Retina (tissue), 1 donor: ENCODE measurements around the gene SCP2.

Source experiments
- DNase-seq: peaks from one replicate; pipeline ENCODE4 v3.0.0-alpha.2; 2016

SCP2 gene, protein sequence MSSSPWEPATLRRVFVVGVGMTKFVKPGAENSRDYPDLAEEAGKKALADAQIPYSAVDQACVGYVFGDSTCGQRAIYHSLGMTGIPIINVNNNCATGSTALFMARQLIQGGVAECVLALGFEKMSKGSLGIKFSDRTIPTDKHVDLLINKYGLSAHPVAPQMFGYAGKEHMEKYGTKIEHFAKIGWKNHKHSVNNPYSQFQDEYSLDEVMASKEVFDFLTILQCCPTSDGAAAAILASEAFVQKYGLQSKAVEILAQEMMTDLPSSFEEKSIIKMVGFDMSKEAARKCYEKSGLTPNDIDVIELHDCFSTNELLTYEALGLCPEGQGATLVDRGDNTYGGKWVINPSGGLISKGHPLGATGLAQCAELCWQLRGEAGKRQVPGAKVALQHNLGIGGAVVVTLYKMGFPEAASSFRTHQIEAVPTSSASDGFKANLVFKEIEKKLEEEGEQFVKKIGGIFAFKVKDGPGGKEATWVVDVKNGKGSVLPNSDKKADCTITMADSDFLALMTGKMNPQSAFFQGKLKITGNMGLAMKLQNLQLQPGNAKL

DNA sequence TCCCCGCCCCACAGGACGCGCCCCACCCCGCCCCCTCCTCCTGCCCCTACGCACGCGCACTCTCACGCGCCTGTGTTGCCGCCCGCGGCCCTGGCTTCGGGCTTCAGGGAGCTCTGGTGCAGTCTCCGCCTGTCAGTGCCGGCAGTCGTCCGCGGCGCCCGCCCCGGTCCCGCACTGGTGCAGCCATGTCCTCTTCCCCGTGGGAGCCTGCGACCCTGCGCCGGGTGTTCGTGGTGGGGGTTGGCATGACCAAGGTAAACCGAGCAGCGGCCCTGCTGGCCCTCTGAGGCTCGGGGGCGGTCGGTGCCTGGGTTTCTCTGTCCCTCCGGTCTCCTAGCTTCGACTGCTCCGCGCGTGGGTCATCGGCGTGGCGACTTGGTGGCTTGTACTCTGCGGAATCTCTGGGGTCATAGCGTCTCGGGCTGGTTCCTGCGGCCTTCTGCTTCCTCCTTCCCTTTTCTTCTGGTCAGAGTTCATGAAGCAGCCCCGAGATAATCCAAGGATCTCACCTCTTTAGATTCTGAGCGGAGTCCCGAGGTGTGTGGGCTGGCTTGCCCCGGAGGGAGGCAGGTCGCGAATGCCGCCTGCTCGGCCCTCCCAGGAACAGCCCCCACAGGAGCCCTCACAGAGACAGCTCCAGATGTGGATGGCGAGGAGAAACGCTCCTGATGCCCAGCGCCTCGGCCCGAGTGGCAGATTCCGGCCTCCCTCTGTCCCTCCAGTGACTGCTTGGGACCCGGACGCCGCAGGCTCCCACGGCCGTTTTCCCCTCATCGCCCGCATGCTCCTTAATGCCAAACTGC lies at the start of gene SCP2:
Gene SCP2 (plus strand): TSS at position 65 of the 803 bp plus-strand sequence. CDS start 121 bp downstream, at position 186.
- DNase-seq: peak; percentile 89

GRCh38 chr1:52877554-52877953 lies 49.5 kb upstream of the SCP2 start:
- DNase-seq: no peak

- DNase-seq: no peak
Measured at GRCh38 chr1:52880206-52880605, 46.9 kb upstream of the SCP2 start.

DNA sequence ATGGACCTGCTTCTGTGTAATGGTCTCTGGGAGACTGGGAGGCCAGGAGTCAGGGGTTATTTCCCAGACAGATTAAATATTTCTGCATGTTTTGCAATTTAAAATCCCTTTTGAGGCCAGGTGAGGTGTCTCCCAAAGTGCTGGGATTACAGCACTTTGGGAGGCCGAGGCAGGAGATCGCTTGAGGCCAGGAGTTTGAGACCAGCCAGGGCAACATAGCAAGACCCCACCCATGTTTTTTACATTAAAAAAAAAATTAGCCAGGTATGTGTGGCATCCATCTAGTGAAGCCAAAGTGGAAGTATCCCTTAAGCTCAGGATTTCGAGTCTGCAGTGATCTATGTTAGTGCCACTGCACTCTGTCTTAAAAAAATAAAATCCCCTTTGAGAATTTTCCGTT lies 39.6 kb upstream of the SCP2 start:
- no peak for DNase-seq

DNA sequence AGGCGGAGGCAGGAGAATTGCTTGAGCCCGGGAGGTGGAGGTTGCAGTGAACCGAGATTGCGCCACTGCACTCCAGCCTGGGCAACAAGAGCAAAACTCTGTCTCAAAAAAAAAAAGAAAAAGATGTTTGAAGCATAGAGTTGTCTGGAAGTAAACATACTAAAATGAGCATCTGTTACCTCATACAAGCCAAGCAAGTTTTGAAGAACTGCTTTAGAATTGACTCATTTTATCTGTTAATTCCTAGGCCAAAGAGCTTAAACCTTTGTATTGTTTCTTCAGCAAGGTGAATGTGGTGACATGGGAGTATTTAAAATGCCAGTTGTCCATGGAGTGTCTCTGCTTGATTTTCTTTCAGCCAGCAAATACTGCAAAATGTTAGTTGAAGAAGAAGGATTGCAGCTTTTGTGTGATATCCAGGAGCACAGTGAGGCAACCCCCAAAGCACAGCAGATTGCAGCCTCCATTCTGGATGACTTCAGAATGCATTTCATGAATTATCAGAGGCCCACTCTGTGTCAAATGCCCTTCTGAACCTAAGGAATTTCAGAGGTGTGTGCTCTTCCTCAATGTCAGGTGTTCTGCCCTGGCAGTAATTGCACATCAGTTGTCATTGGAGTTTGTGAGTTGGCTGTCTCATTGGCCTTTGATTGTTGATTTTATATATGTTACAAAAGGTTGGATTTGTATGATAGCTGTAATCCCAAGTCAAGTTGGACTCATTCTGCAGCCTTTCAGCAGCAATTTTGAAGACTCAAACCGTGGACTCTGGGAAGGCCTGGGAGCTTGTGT lies 34.5 kb upstream of the SCP2 start:
- no peak for DNase-seq

DNA sequence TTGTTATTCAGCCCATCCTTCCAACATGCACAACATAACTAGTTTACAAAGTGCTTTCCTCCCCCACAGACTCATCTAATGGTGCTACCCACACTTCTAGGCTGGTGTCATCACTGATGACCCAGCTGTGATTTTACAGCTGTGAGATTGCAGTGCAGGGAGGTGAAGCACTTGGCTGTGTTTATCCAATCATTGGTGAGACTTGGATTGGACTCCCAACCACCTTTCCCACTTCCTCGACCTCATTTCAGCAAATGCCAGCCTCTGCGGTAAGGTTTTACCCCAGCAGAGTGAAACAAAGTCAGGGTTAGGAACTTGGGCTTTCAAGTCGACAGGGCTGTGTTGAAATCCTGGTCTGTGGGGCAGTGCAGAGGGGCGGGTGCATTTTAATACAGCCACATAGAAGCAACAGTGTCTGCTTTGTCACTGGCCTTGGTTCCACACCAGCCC lies 27.6 kb upstream of the SCP2 start:
- DNase-seq: no peak

GRCh38 chr1:52900402-52900801 lies 26.7 kb upstream of the SCP2 start:
- no peak for DNase-seq

GRCh38 chr1:52901384-52901783 lies 25.7 kb upstream of the SCP2 start:
- no peak for DNase-seq

DNA sequence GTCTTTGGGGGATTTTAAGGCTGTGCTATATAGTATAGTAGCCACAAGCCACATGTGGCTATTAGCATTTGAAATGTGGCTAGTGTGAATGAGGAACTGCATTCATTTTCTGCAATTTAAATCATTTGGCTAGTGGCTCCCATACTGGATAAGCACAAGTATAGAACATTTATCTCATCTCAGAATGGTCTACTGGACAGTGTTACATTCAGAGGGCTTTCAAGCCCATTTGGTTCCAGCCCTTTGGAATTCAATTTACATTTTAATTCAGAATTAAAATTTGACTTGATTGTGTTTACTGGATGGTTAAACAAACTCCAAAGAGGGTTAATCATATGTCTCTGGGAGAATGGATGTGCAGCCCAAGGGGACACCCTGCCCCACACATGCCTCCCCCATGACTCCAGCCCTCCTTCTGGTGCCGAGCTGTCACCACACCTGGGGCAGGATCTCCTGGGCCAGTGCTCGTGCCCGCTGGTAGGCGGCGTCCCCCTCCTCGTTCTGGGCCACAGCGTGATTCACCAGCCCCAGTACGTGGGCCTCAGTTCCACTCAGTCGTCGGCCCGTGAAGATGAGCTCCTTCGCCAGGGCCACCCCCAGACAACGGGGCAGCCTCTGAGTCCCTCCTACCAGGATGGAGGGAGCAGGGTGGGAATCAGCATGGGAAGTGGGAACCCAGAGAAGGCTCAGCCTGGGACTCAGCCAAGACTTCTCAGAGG lies 22.7 kb upstream of the SCP2 start:
- DNase-seq: no peak

- peak; percentile 37 for DNase-seq
Measured at GRCh38 chr1:52904927-52905698, 22.0 kb upstream of the SCP2 start.

DNA sequence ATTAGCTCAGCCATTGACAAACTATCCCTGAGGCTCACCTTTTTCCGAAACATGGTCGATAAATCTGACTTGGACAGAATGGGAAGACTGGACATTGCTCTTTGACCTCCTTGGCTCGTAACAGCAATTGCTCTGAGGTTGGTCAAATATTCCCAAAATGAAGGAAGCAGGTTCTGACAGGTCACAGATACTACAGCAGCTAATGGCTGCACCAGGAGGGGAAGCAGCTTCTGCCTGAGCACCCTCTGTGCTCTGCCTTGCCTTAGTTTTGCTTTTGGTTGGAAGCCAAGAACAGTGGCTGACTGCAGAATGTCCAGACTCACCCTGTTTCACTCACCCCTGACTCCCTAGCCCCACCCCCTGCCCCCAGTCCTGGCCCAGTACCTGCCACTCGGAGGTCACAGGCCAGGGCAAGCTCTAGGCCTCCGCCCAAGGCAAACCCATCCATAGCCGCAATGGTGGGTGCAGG lies 20.9 kb upstream of the SCP2 start:
- DNase-seq: no peak

DNA sequence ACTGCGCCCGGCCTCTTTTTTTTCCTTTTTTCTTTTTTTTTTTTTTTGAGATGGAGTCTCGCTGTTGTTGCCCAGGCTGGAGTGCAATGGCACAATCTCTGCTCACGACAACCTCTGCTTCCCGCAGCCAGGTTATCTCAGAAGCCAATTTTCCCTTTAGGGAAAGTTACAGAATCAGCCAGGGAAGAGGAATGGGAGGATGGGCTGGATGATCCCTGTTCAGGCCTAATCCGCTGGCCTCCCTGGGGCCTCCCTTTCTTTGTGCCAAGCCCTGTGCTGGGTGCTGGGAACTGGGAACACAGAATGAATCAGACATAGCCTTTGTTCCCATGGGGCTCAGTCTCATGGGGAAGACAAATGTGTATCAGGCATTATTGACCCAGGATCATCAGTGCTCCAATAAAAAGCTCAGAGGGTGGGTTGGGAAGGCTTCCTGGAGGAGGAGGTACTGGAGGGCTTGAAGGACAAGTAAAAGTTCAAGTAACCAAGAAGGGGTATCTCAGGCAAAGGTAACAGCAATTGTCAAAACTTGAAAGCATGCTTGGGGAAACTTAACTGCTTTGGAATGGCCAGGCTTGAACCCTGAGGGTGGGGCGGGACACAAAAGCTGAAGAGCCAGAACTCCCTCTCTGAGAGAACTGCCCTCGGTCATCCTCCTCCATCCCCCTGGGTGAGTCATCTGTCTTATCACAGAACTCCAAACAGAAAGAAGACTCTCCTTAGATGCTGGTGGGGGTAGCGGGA lies 19.8 kb upstream of the SCP2 start:
- DNase-seq: no peak

DNA sequence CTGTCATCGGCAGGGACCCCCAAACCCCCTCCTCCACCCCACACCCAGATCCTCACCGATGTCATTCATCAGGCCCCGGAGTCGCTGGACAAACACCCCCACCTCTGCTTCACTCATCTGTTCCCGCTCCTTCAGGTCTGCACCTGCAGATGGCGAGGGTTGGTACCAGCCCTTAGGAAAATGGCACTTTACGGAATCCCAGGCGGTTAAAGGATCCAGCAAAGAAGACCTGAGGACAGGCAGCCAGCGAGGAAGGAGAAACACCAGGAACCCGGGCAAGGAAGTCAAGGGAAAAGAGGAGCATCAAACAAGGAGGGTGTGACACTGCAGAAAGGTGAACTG lies 19.3 kb upstream of the SCP2 start:
- no peak for DNase-seq

- DNase-seq: no peak
Measured at GRCh38 chr1:52911541-52911940, 15.5 kb upstream of the SCP2 start.

DNA sequence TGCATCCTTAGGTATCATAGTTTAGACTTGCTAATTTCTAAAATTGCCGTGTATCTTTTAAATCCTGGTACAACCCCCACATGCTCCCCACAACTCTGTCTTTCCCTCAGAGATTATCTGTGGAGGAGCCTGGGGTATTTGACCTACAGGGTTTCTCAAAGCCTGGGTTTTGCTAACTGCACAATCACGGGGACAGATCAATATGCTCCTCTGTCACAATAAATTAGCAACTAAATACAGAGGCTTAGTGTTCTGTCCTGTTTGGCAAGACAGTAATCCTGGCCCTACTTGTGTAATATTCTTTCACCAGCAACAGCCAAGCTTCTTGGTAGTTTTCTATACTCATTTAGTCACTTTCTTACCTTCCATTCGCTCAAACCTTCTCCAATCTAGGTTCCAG lies 14.1 kb upstream of the SCP2 start:
- no peak for DNase-seq

GRCh38 chr1:52913537-52913936 lies 13.5 kb upstream of the SCP2 start:
- DNase-seq: no peak

DNA sequence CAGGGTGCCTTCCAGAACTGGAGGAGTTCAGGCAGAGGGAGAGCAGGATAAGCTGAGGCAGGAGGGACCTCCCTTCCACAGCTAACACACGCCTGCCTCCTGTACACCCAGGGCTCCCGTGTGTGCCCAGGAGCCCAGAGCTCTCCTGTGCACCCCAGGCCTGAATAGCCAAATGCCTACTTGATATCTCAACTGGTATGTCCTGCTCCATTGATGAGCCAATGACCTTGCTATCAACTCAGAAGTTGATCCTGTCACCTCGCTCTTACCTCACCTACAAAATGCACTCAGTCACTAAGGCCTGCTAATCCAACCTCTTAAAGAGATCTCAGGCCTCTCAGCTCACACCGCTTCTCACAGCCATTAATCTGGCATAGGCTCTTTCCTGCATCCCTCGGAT lies 12.6 kb upstream of the SCP2 start:
- no peak for DNase-seq

DNA sequence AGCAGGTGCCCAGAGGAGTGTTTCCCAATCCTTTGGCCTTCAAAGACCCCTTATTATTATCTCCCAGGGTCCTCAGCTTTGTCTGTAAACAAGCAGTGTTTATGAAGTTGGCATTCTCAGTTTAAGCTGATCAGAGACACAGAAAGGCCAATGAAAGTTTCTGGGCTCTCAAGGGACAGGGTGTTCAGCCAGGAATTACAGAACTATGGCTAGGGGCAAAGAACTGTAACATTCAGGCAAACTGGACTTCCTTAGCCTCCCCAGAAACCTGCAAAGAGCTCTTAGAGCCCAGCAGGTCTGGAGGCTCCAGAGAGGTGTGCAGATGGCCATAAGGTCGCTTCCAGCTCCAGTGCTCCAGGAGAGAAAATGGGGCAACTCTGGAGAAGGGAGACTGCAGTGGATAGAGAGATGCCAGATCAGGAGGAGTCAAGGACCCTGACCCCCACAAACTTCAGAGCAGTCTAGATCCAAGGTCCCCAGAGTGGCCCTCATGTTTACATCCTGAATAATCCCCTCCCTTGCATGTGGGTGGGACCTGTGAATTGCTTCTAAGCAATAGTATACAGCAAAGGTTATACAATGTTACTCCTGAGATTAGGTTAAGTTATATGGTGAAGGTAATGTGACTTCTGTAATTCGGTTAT lies 11.7 kb upstream of the SCP2 start:
- no peak for DNase-seq

DNA sequence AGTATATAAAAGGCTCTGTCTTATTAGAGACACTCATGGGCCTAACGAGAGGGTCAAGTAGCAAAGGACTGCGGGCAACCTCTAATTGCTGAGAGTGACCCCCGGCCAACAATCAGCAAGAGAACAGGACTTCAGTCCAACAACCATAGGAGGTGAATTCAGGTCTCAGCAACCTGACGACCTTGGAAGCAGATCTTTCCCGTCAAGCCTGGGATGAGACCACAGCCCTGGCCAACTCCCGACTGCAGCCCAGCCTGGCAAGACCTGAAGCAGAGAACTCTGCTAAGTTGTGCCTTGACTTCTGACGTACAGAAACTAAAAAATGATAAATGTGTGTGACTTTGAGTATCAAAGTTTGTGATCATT lies 11.2 kb upstream of the SCP2 start:
- DNase-seq: no peak

GRCh38 chr1:52916241-52916975 lies 10.7 kb upstream of the SCP2 start:
- no peak for DNase-seq
